ENCODE measurements around the gene FRMD6. TPM values are rescaled to one million over a fixed set of nuclear protein-coding genes. Genes with fewer than 3 reads are reported as not detected.

The FRMD6 gene
- total RNA-seq, 1 experiment from 2014 or later = 40.7 TPM

- ATAC-seq (no peak), DNase-seq (ENCODE audit: low read depth, low spot score) (no peak)
- peaks cover 23% of the 10 kb centered on the region for H3K36me3 ChIP-seq (ENCODE audit: control insufficient read depth, insufficient read depth, low read length)
- intact Hi-C loops (cut with micrococcal nuclease; ENCODE audit: unreplicated experiment) = no loop called here
- H3K9me3 ChIP-seq (ENCODE audit: control insufficient read depth, insufficient read depth, low read depth, low read length) = no peaks in the 10 kb centered on the region
- no peak overlapping the region for H3K27ac ChIP-seq (ENCODE audit: low read length)
- H3K4me3 ChIP-seq (ENCODE audit: low read depth in 2 of 2, low read length in 2 of 2) = no peak overlapping the region
- no peak for TF ChIP-seq TCF7L2 (IDR thresholded peaks at IDR 0.05; ENCODE audit: low read depth, low read length)
- TF ChIP-seq SIN3A (IDR thresholded peaks at IDR 0.05; ENCODE audit: borderline replicate concordance, insufficient read depth, low read depth, low read length) = no peak
- no peak for TF ChIP-seq POLR2AphosphoS5 (IDR thresholded peaks at IDR 0.05; ENCODE audit: low read depth, low read length)
- TF ChIP-seq CTCF (IDR thresholded peaks at IDR 0.05) = no peak
- no peak for TF ChIP-seq REST (IDR thresholded peaks at IDR 0.05; ENCODE audit: insufficient read depth in 1 of 2, low read depth in 2 of 2, low read length in 1 of 2)
- ChIA-PET POLR2A (no interaction called here), CTCF (no interaction called here)
- no peaks in the 10 kb centered on the region for H3K27me3 ChIP-seq (ENCODE audit: control insufficient read depth, insufficient read depth, low read length)
- in situ Hi-C loops (cut with HindIII; ENCODE audit: low pct_unique_long_range_greater_than_20kb, low sequenced_read_pairs) = no loop called here
- H3K4me1 ChIP-seq (ENCODE audit: control insufficient read depth, insufficient read depth, low read length) = no peaks in the 10 kb centered on the region
- BruUV-seq (replicated peaks) = no TSS peak
Observed at GRCh38 chr14:51717766-51718165, 66.1 kb downstream of the FRMD6 start.

GRCh38 chr14:51719955-51720354, 68.2 kb downstream of the FRMD6 start:
- ChIA-PET POLR2A (no interaction called here), CTCF (interaction anchor here (0.8 kb wide), 1 partner anchor 256 kb away, joined by 3 read pairs; no protein-coding TSS in a partner anchor)
- no TSS peak for BruUV-seq (replicated peaks)
- intact Hi-C loops (cut with micrococcal nuclease; ENCODE audit: unreplicated experiment) (no loop called here), in situ Hi-C loops (cut with HindIII; ENCODE audit: low pct_unique_long_range_greater_than_20kb, low sequenced_read_pairs) (no loop called here)
- no peak for DNase-seq (ENCODE audit: low read depth, low spot score)
- Histone ChIP-seq H3K9me3 (ENCODE audit: control insufficient read depth, insufficient read depth, low read depth, low read length) (no peaks in the 10 kb centered on the region), H3K36me3 (ENCODE audit: control insufficient read depth, insufficient read depth, low read length) (peaks cover 22% of the 10 kb centered on the region), H3K27me3 (ENCODE audit: control insufficient read depth, insufficient read depth, low read length) (no peaks in the 10 kb centered on the region), H3K4me3 (ENCODE audit: low read depth in 2 of 2, low read length in 2 of 2) (no peak overlapping the region), H3K27ac (ENCODE audit: low read length) (no peak overlapping the region), H3K4me1 (ENCODE audit: control insufficient read depth, insufficient read depth, low read length) (no peaks in the 10 kb centered on the region)
- TF ChIP-seq TCF7L2 (IDR thresholded peaks at IDR 0.05; ENCODE audit: low read depth, low read length) (no peak), REST (IDR thresholded peaks at IDR 0.05; ENCODE audit: insufficient read depth in 1 of 2, low read depth in 2 of 2, low read length in 1 of 2) (no peak), SIN3A (IDR thresholded peaks at IDR 0.05; ENCODE audit: borderline replicate concordance, insufficient read depth, low read depth, low read length) (no peak), POLR2AphosphoS5 (IDR thresholded peaks at IDR 0.05; ENCODE audit: low read depth, low read length) (no peak), CTCF (IDR thresholded peaks at IDR 0.05) (no peak)
- no peak for ATAC-seq

Measured in Panc1 (cell line).